Common myeloid progenitor, CD34-positive (primary cell): ENCODE measurements around the gene C5orf22.
"Not testable (repeated sequence)": the region's sequence is repeated elsewhere in the genome, so short reads cannot be mapped to it uniquely, and the experiment has no call there.

Experiments used
- CTCF ChIA-PET: fragments of 350-600 bp; sonication (Branson Sonifier 250); formaldehyde crosslinking; loops from one replicate; lab custom pipeline; 2021; ENCODE audit warnings: antibody characterized with exemption; lab: Charles Lee
- POLR2A ChIA-PET: fragments of 350-600 bp; sonication (Branson Sonifier 250); formaldehyde crosslinking; loops from one replicate; lab custom pipeline; 2021; ENCODE audit warnings: antibody characterized with exemption; lab: Charles Lee
- DNase-seq, 3 donors: peaks; one replicate each; pipeline versions ENCODE4 v3.0.0 to v3.0.0-alpha.2; 2013
- H3K27ac ChIP-seq, 2 experiments: 1 replicate in 1 of 2; 2 replicates in 1 of 2; pipeline ENCODE4 v1.7.0; 2013; ENCODE audit warnings: inconsistent platforms in 2 of 2, low read length in 2 of 2, mild to moderate bottlenecking in 2 of 2, low read depth in 1 of 2, moderate library complexity in 1 of 2; ENCODE audit not compliant: severe bottlenecking in 2 of 2, insufficient read depth in 1 of 2, poor library complexity in 1 of 2
- H3K27me3 ChIP-seq, 5 experiments: replicated peaks in 2 of 5; 1 replicate in 3 of 5; 2 replicates in 2 of 5; pipeline versions ENCODE4 v1.6.1 to v1.7.0; 2013; ENCODE audit warnings: low read length in 4 of 5, mild to moderate bottlenecking in 2 of 5, moderate library complexity in 2 of 5, inconsistent platforms in 1 of 5; ENCODE audit not compliant: insufficient read depth in 5 of 5, control insufficient read depth in 4 of 5
- H3K36me3 ChIP-seq, 4 experiments: 1 replicate in 2 of 4; 2 replicates in 2 of 4; pipeline versions ENCODE4 v1.6.1 to v1.7.0; 2013; ENCODE audit warnings: low read length in 3 of 4, control low read depth in 1 of 4, mild to moderate bottlenecking in 1 of 4; ENCODE audit not compliant: control insufficient read depth in 4 of 4, insufficient read depth in 4 of 4
- H3K4me1 ChIP-seq, 4 experiments: 1 replicate in 3 of 4; 2 replicates in 1 of 4; pipeline versions ENCODE4 v1.6.1 to v1.7.1; 2013; ENCODE audit warnings: low read length in 3 of 4, mild to moderate bottlenecking in 3 of 4, control low read depth in 1 of 4, inconsistent platforms in 1 of 4, moderate library complexity in 1 of 4; ENCODE audit not compliant: control insufficient read depth in 4 of 4, insufficient read depth in 4 of 4; ENCODE audit errors: control extremely low read depth in 1 of 4
- H3K4me3 ChIP-seq, 7 experiments: 1 replicate in 4 of 7; 2 replicates in 3 of 7; pipeline versions ENCODE4 v1.5.1 to v1.7.0; 2013; ENCODE audit warnings: mild to moderate bottlenecking in 7 of 7, low read length in 6 of 7, moderate library complexity in 6 of 7, inconsistent platforms in 2 of 7, low read depth in 2 of 7, control low read depth in 1 of 7; ENCODE audit not compliant: insufficient read depth in 4 of 7, control insufficient read depth in 1 of 7; ENCODE audit errors: extremely low read depth in 1 of 7
- H3K9me3 ChIP-seq, 5 experiments: 1 replicate in 4 of 5; 2 replicates in 1 of 5; pipeline versions ENCODE4 v1.6.1 to v1.7.1; 2013; ENCODE audit warnings: low read length in 4 of 5, mild to moderate bottlenecking in 2 of 5, inconsistent platforms in 1 of 5, low read depth in 1 of 5, moderate library complexity in 1 of 5; ENCODE audit not compliant: control insufficient read depth in 4 of 5, insufficient read depth in 2 of 5; ENCODE audit errors: control extremely low read depth in 1 of 5
- WGBS: methylation state at CpG from one replicate; pipeline ENCODE4 v1.1.5; 2013; ENCODE audit not compliant: insufficient coverage; 5-methylcytosine and 5-hydroxymethylcytosine counted together

The C5orf22 gene

DNA sequence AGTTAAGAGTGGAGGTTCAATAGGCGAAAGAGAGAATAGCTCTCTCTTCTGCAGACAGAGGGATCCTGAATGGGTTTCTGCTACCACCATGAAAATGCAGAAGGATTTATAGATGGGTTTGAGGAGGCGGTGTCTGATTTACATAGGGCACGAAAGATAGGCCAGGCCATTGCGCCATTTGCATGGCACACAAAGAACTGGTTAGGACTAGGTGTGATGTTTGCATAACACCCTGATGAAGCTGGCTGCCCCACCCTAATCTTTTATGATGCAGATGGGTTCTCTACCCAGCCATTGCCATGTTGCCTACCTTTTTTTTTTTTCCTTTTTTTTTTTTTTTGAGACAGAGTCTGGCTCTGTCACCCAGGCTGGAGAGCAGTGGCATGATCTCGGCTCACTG lies 55.4 kb downstream of the C5orf22 start:
- CTCF ChIA-PET: interaction anchor here (1.0 kb wide), 1 partner anchor 221 kb away, joined by 3 read pairs; no protein-coding TSS in a partner anchor
- no peak overlapping the region for H3K27ac ChIP-seq
- no peak overlapping the region for H3K4me3 ChIP-seq
- no peaks in the 10 kb centered on the region for H3K36me3 ChIP-seq
- H3K9me3 ChIP-seq: peaks cover 0 to 9% (median 1%) of the 10 kb centered on the region in 5 experiments
- POLR2A ChIA-PET: no interaction called here
- H3K27me3 ChIP-seq: no peaks in the 10 kb centered on the region
- WGBS: 100% methylated on average over 4 of the region's 5 CpGs
- DNase-seq: no peak
- H3K4me1 ChIP-seq: peaks cover 0 to 6% (median 1%) of the 10 kb centered on the region in 4 experiments

DNA sequence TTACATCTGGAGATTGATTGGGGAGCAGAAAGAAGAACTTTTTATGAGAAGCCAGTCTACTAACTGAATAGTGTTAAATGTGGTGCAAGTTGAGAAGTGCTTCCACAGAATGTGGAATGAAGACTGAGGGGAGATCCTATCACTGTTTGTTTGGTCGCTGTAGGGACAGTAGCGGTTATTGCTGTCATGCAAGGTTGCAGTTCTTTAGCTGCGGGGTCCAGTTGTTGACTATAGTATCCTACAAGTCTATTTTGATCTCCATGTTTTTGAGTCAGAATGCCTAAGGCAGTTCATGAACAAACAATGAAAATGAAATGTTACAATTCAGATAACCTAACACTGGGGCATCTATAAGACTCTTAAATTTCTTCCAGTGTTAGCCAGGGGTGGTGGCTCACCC lies 61.6 kb downstream of the C5orf22 start:
- ChIA-PET POLR2A (no interaction called here), CTCF (interaction anchor here (0.7 to 1.6 kb wide), 2 partner anchors 43 to 94 kb away, joined by 4 to 5 read pairs; no protein-coding TSS in a partner anchor)

DNA sequence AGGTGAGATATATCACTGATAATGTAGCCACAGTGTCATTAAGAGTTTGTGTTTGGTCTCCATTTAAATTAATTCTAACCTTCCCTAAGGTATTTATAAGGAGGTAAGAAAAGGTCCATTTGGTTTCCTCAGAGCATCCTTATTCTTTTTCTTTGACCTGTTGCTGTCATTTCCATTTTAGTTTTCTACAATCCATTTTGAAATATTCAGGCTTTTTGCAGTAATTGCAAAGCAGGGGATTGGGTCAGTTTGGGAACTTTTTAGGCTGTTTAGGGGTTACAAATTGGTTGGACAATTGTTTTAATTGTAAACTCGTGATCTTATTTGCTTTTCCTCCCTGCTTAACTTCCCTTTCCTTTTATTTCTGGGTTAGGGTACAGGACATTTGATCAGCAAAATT lies 64.3 kb downstream of the C5orf22 start:
- CTCF ChIA-PET: interaction anchor here (0.8 to 1.5 kb wide), 2 partner anchors 40 to 42 kb away, joined by 3 to 4 read pairs; partner anchors contain the start of gene PDZD2
- H3K27ac ChIP-seq: no peak overlapping the region
- no peaks in the 10 kb centered on the region for H3K36me3 ChIP-seq
- POLR2A ChIA-PET: no interaction called here
- peaks cover 0 to 8% (median 2%) of the 10 kb centered on the region in 4 experiments for H3K4me1 ChIP-seq
- no peaks in the 10 kb centered on the region for H3K9me3 ChIP-seq
- H3K27me3 ChIP-seq: no peaks in the 10 kb centered on the region
- WGBS: no CpG with 5 or more reads among the region's 1 CpG
- H3K4me3 ChIP-seq: no peak overlapping the region
- DNase-seq: no peak

More for the DNA sequence above, 61.6 kb downstream of the C5orf22 start:
- WGBS: 100% methylated on average over 2 of the region's 3 CpGs
- Histone ChIP-seq H3K4me1 (peaks cover 0 to 8% (median 3%) of the 10 kb centered on the region in 4 experiments), H3K9me3 (peaks cover 0 to 4% (median 0%) of the 10 kb centered on the region in 5 experiments), H3K4me3 (no peak overlapping the region), H3K27ac (no peak overlapping the region), H3K27me3 (no peaks in the 10 kb centered on the region), H3K36me3 (no peaks in the 10 kb centered on the region)
- DNase-seq: no peak

DNA sequence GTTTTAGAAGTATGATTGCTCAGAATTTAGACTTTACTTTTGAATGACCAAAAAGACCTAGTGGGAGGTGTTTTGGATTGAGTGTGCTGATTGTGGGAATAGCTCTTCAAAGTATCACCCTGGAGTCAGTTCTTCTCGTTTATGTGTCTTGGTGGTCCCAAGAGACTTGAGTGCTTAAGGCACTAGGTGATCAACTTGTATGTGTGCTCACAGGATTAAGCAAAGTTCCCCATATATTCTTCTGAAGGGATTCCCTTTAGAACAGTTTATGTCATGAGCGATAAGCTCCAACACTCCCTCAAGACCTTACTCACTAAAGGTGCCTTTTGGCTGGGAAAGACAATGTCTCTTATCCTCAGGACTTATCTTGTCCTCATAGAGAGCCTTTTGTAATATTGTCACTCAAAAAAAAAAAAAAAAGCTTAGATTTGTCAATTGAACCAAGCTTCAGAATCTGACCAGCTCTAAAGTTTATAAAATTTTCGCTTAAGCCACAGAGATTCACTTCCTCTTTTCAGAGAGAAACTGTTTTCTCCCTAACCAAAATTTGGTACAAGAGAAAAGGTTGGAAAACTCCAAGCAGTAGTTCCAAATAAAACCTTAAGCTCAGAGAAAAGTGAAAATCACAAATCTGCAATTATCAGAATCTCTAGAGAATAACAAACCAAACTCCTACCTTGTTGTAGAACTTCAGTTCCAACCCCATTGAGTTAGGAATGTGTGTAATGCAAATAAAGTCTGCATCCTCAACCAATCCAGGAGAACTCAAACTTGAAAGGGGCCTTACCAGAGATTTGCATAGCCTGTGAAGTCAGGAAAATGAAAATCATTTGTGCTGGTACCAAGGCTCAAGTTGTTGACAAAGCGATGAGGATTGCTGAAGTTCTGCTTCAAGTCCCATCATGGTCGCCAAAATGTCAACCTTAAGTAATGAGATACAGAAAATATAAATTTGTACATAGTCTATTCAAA lies 66.8 kb downstream of the C5orf22 start:
- WGBS: 57% methylated on average over 4 of the region's 5 CpGs
- no peaks in the 10 kb centered on the region for H3K36me3 ChIP-seq
- POLR2A ChIA-PET: interaction anchor here (0.6 kb wide), 1 partner anchor 11 kb away, joined by 5 read pairs; no protein-coding TSS in a partner anchor
- H3K4me3 ChIP-seq: no peak overlapping the region
- DNase-seq: peak in 2 of 3 donors; percentile 45 to 54
- CTCF ChIA-PET: interaction anchor here (0.9 to 2.3 kb wide), 5 partner anchors 8 to 210 kb away, joined by 3 to 10 read pairs (median 5); partner anchors contain the start of gene PDZD2
- no peaks in the 10 kb centered on the region for H3K27me3 ChIP-seq
- no peaks in the 10 kb centered on the region for H3K9me3 ChIP-seq
- H3K27ac ChIP-seq: no peak overlapping the region
- H3K4me1 ChIP-seq: peaks cover 0 to 8% (median 2%) of the 10 kb centered on the region in 4 experiments

DNA sequence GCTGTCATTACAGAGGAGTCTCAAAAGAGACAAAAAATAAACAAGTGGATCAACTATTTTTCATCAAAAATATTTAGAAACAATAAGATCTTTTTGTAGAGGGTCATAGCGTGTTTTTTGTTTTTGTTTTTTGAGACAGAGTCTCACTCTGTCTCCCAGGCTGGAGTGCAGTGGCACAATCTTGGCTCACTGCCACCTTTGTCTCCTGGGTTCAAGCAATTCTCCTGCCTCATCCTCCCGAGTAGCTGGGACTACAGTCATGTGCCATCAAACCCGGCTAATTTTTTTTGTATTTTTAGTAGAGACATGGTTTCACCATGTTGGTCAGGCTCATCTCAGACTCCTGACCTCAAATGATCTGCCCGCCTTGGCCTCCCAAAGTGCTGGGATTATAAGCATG lies 70.2 kb downstream of the C5orf22 start:
- not testable (repeated sequence) for H3K36me3 ChIP-seq
- 100% methylated on average over 2 of the region's 4 CpGs for WGBS
- CTCF ChIA-PET: interaction anchor here (1.0 kb wide), 1 partner anchor 38 kb away, joined by 4 read pairs; no protein-coding TSS in a partner anchor

DNA sequence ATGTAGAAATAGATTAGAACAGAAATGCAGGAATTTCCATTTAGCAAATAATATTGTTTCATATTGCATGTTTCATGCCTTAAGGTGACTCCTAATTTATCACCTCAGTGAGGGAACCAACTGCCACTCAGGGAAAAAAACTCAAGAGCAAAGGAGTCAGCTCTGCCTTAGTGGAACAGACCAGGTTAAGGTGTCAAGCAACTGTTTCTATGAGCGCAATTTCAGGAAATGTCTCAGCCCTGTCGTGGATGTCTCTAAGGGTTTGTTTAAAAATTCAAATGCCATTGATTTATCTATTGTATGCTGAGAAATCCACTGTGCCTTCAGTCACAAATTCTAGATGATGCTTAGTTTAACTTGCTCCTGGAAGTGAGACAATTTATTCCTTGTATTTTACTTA lies 72.1 kb downstream of the C5orf22 start:
- CTCF ChIA-PET: interaction anchor here (1.1 to 1.7 kb wide), 3 partner anchors 9 to 29 kb away, joined by 3 to 6 read pairs (median 5); no protein-coding TSS in a partner anchor
- Histone ChIP-seq H3K4me3 (no peak overlapping the region), H3K36me3 (no peaks in the 10 kb centered on the region), H3K27me3 (no peaks in the 10 kb centered on the region), H3K9me3 (no peaks in the 10 kb centered on the region), H3K27ac (no peak overlapping the region), H3K4me1 (no peaks in the 10 kb centered on the region)
- WGBS: 80% methylated on average over 1 of the region's 2 CpGs
- DNase-seq: no peak
- POLR2A ChIA-PET: no interaction called here

More for the DNA sequence above, 70.2 kb downstream of the C5orf22 start:
- H3K4me1 ChIP-seq, H3K27me3 ChIP-seq, H3K4me3 ChIP-seq, POLR2A ChIA-PET, DNase-seq, H3K9me3 ChIP-seq, H3K27ac ChIP-seq: not testable (repeated sequence)
